ENCODE measurements around the gene ST7L. TPM values are rescaled to one million over a fixed set of nuclear protein-coding genes. Genes with fewer than 3 reads are reported as not detected.

Gene ST7L
- total and polyA plus RNA-seq, 2 donors (not counting 3 experiments of a cell fraction or from before 2014, with no cell fraction given) = 12.3 to 28.4 TPM

DNA sequence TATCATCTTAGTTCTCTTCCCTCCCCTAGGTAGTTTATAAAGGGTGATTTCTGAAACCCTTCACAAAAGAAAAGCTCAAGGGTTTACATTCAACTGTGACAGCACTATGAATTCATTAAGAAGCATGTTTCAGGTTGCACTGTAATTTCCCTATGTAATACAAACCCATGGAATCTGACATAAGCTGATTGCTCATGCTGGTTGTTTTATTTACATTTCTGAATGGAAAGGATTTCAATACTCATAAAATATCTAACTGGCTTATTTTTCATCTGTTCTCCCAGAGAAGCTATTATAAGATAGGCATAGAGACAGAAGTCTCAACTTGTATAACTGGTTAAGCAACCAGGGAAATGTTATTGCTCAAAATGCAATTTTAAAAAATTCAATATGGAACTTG is 89.6 kb downstream of the ST7L start:
- Histone ChIP-seq H2AFZ (ENCODE audit: low read depth, low read length) (no peak overlapping the region), H3K79me2 (ENCODE audit: control insufficient read depth, insufficient read depth, low read length) (no peaks in the 10 kb centered on the region), H3K9me1 (replicated peaks; ENCODE audit: control insufficient read depth, extremely low read depth, insufficient read depth, low read length) (no peaks in the 10 kb centered on the region), H4K20me1 (replicated peaks; ENCODE audit: control insufficient read depth, extremely low read depth, insufficient read depth, low read length) (no peaks in the 10 kb centered on the region), H3K36me3 (ENCODE audit: control insufficient read depth in 2 of 2, extremely low read depth in 1 of 2, insufficient read depth in 2 of 2, low read length in 2 of 2) (peaks cover 2 to 5% of the 10 kb centered on the region in 2 experiments), H3K4me2 (ENCODE audit: insufficient read depth, low read length) (no peak overlapping the region), H3K4me3 (replicated peaks in 1 of 3; ENCODE audit: insufficient read depth in 1 of 3, low read depth in 1 of 3, low read length in 3 of 3) (no peak overlapping the region), H3K27me3 (ENCODE audit: control insufficient read depth in 2 of 2, insufficient read depth in 2 of 2, low read length in 2 of 2) (no peaks in the 10 kb centered on the region), H3K9me3 (replicated peaks; ENCODE audit: control insufficient read depth, insufficient read depth, low read length) (no peaks in the 10 kb centered on the region), H3K4me1 (ENCODE audit: control insufficient read depth, extremely low read depth, insufficient read depth, low read length) (no peaks in the 10 kb centered on the region), H3K27ac (ENCODE audit: insufficient read depth, low read depth, low read length) (no peak overlapping the region), H3K9ac (replicated peaks; ENCODE audit: extremely low read depth, insufficient read depth, low read length) (no peak overlapping the region)
- no TSS peak for BruUV-seq (replicated peaks)
- ChIA-PET POLR2A (no interaction called here), CTCF (no interaction called here)
- no peak for FAIRE-seq
- intact Hi-C loops (cut with micrococcal nuclease) (no loop called here), dilution Hi-C loops (cut with MboI; ENCODE audit: extremely low pct_ligation_motif_present, low sequenced_read_pairs) (no loop called here)
- DNase-seq (ENCODE audit: low read depth, low spot score) = no peak
- TF ChIP-seq EZH2 (IDR thresholded peaks at IDR 0.05; ENCODE audit: borderline replicate concordance, low read depth, low read length, severe bottlenecking) = no peak
- TF ChIP-seq POLR2AphosphoS5 (IDR thresholded peaks at IDR 0.05; ENCODE audit: insufficient read depth, low read depth, low read length) = no peak

DNA sequence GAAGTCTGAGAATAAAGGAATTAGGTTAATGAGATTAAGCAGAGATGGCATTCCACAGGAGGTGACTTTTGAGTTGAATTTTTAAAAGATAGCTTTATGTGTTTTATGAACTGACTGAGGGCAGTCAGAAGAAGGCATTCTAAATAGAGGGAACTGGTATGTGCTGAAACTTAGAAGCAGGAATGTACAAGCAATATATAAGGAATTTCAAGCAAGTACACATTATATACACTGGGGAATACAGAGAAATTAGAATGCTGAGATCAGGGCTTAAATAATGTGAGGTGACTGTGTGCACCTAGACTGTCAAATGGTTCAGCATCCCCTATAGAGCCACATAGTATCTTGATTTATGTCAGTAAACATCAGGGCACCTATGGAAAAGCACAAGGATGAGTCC is 90.9 kb downstream of the ST7L start:
- BruUV-seq (replicated peaks) = no TSS peak
- Histone ChIP-seq H2AFZ (ENCODE audit: low read depth, low read length) (no peak overlapping the region), H4K20me1 (replicated peaks; ENCODE audit: control insufficient read depth, extremely low read depth, insufficient read depth, low read length) (no peaks in the 10 kb centered on the region), H3K4me1 (ENCODE audit: control insufficient read depth, extremely low read depth, insufficient read depth, low read length) (no peaks in the 10 kb centered on the region), H3K36me3 (ENCODE audit: control insufficient read depth in 2 of 2, extremely low read depth in 1 of 2, insufficient read depth in 2 of 2, low read length in 2 of 2) (peaks cover 2 to 5% of the 10 kb centered on the region in 2 experiments), H3K9me3 (replicated peaks; ENCODE audit: control insufficient read depth, insufficient read depth, low read length) (no peaks in the 10 kb centered on the region), H3K9ac (replicated peaks; ENCODE audit: extremely low read depth, insufficient read depth, low read length) (no peak overlapping the region), H3K27ac (ENCODE audit: insufficient read depth, low read depth, low read length) (no peak overlapping the region), H3K27me3 (ENCODE audit: control insufficient read depth in 2 of 2, insufficient read depth in 2 of 2, low read length in 2 of 2) (no peaks in the 10 kb centered on the region), H3K4me3 (replicated peaks in 1 of 3; ENCODE audit: insufficient read depth in 1 of 3, low read depth in 1 of 3, low read length in 3 of 3) (no peak overlapping the region), H3K79me2 (ENCODE audit: control insufficient read depth, insufficient read depth, low read length) (no peaks in the 10 kb centered on the region), H3K4me2 (ENCODE audit: insufficient read depth, low read length) (no peak overlapping the region), H3K9me1 (replicated peaks; ENCODE audit: control insufficient read depth, extremely low read depth, insufficient read depth, low read length) (no peaks in the 10 kb centered on the region)
- TF ChIP-seq GATA2 (IDR thresholded peaks at IDR 0.05; ENCODE audit: insufficient read depth, insufficient read length, low read depth, low read length) (no peak), POLR2AphosphoS5 (IDR thresholded peaks at IDR 0.05; ENCODE audit: insufficient read depth, low read depth, low read length) (no peak), FOS (IDR thresholded peaks at IDR 0.05; ENCODE audit: borderline replicate concordance, insufficient read depth, low read length) (no peak), MYC (IDR thresholded peaks at IDR 0.05; ENCODE audit: low read depth, low read length) (no peak), JUN (IDR thresholded peaks at IDR 0.05; ENCODE audit: borderline replicate concordance, insufficient read depth, insufficient read length, low read depth) (no peak), EZH2 (IDR thresholded peaks at IDR 0.05; ENCODE audit: borderline replicate concordance, low read depth, low read length, severe bottlenecking) (no peak), POLR2A (IDR thresholded peaks at IDR 0.05; ENCODE audit: low read depth, low read length) (no peak)
- TF ChIP-seq, protein P1, sequence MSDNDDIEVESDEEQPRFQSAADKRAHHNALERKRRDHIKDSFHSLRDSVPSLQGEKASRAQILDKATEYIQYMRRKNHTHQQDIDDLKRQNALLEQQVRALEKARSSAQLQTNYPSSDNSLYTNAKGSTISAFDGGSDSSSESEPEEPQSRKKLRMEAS (IDR thresholded peaks at IDR 0.05; ENCODE audit: insufficient read depth, insufficient read length) = no peak
- TF ChIP-seq, protein P2, sequence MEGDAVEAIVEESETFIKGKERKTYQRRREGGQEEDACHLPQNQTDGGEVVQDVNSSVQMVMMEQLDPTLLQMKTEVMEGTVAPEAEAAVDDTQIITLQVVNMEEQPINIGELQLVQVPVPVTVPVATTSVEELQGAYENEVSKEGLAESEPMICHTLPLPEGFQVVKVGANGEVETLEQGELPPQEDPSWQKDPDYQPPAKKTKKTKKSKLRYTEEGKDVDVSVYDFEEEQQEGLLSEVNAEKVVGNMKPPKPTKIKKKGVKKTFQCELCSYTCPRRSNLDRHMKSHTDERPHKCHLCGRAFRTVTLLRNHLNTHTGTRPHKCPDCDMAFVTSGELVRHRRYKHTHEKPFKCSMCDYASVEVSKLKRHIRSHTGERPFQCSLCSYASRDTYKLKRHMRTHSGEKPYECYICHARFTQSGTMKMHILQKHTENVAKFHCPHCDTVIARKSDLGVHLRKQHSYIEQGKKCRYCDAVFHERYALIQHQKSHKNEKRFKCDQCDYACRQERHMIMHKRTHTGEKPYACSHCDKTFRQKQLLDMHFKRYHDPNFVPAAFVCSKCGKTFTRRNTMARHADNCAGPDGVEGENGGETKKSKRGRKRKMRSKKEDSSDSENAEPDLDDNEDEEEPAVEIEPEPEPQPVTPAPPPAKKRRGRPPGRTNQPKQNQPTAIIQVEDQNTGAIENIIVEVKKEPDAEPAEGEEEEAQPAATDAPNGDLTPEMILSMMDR (IDR thresholded peaks at IDR 0.05; ENCODE audit: extremely low read depth in 1 of 2, insufficient read depth in 1 of 2, low read depth in 1 of 2, low read length in 2 of 2) = no peak
- intact Hi-C loops (cut with micrococcal nuclease) = no loop called here
- POLR2A ChIA-PET = no interaction called here
- CTCF ChIA-PET = interaction anchor here (1.0 to 2.1 kb wide), 3 partner anchors 12 to 94 kb away, joined by 3 to 10 read pairs (median 5); no protein-coding TSS in a partner anchor
- no peak for FAIRE-seq
- dilution Hi-C loops (cut with MboI; ENCODE audit: extremely low pct_ligation_motif_present, low sequenced_read_pairs) = no loop called here
- DNase-seq (ENCODE audit: low read depth, low spot score) = no peak
